ENCODE results near the gene FBXO3. TPM values are rescaled to one million over a fixed set of nuclear protein-coding genes. Genes with fewer than 3 reads are reported as not detected.

FBXO3 gene
- total and polyA plus RNA-seq, 2 experiments from 2014 or later: 12.5 to 28.4 TPM

GRCh38 chr11:33698921-33699320 lies 75.4 kb downstream of the FBXO3 start (continued):
- no peak for TF ChIP-seq ETS1 (IDR thresholded peaks at IDR 0.05)
- TF ChIP-seq REST (IDR thresholded peaks at IDR 0.05; ENCODE audit: unreplicated experiment): no peak
- no peak for TF ChIP-seq POLR2AphosphoS5 (IDR thresholded peaks at IDR 0.05; ENCODE audit: low read depth)
- no peak for TF ChIP-seq CREB1 (CRISPR knock-in tag; IDR thresholded peaks at IDR 0.05; ENCODE audit: low read depth)
- no peak for TF ChIP-seq EZH2 (IDR thresholded peaks at IDR 0.05; ENCODE audit: low read depth, unreplicated experiment)

- ATAC-seq (no peak), DNase-seq (ENCODE audit: low spot score) (no peak)
- H3K4me3 Mint-ChIP-seq: no peak overlapping the region
- no peak overlapping the region for H3K4me3 ChIP-seq
- no peak overlapping the region for H3K27ac Mint-ChIP-seq
- H2AFZ ChIP-seq: no peak overlapping the region
- no peaks in the 10 kb centered on the region for H3K36me3 ChIP-seq (ENCODE audit: insufficient read depth)
- H3K79me2 ChIP-seq (replicated peaks; ENCODE audit: insufficient read depth): no peaks in the 10 kb centered on the region
- no peaks in the 10 kb centered on the region for H4K20me1 ChIP-seq (replicated peaks; ENCODE audit: insufficient read depth)
- H3K4me1 Mint-ChIP-seq: peaks cover 25% of the 10 kb centered on the region
- H3F3A ChIP-seq (replicated peaks; ENCODE audit: low read depth): no peaks in the 10 kb centered on the region
- H3K4me1 ChIP-seq (ENCODE audit: insufficient read depth): peaks cover 20% of the 10 kb centered on the region
- no peak overlapping the region for H3K4me2 ChIP-seq
- H3K9me3 Mint-ChIP-seq: no peaks in the 10 kb centered on the region; the same call in 2 of the 3 replicates
- peaks cover 10% of the 10 kb centered on the region for H3K27me3 ChIP-seq (ENCODE audit: insufficient read depth)
- no peaks in the 10 kb centered on the region for H3K36me3 Mint-ChIP-seq (ENCODE audit: low read depth)
- H3K27me3 Mint-ChIP-seq (ENCODE audit: insufficient read depth, low read depth, poor library complexity): peaks cover 12% of the 10 kb centered on the region
- H3K9me2 ChIP-seq (ENCODE audit: insufficient read depth): 0 out of 2 replicates have a peak, but pooled peaks cover 4% of the 10 kb centered on the region
- H3K27ac ChIP-seq (ENCODE audit: low read depth): no peak overlapping the region
- TF ChIP-seq ZNF114 (CRISPR knock-in tag; IDR thresholded peaks at IDR 0.05) (no peak), ZNF462 (CRISPR knock-in tag; IDR thresholded peaks at IDR 0.05) (no peak), POLR2AphosphoS5 (IDR thresholded peaks at IDR 0.05; ENCODE audit: low read depth) (no peak), REST (IDR thresholded peaks at IDR 0.05; ENCODE audit: unreplicated experiment) (no peak), EZH2phosphoT487 (IDR thresholded peaks at IDR 0.05; ENCODE audit: unreplicated experiment) (no peak), STAT1 (IDR thresholded peaks at IDR 0.05; ENCODE audit: unreplicated experiment) (no peak), JUNB (IDR thresholded peaks at IDR 0.05; ENCODE audit: unreplicated experiment) (no peak), NANOG (IDR thresholded peaks at IDR 0.05; ENCODE audit: borderline replicate concordance) (no peak), EZH2 (IDR thresholded peaks at IDR 0.05; ENCODE audit: low read depth, unreplicated experiment) (no peak), CREB1 (CRISPR knock-in tag; IDR thresholded peaks at IDR 0.05; ENCODE audit: low read depth) (no peak)
Measured at GRCh38 chr11:33697997-33698396, 76.3 kb downstream of the FBXO3 start.
